ENCODE measurements around the gene MAML2.

- TF ChIP-seq CTCF (conservative IDR thresholded peaks at IDR 0.05) (no peak), ZFX (IDR thresholded peaks at IDR 0.05) (no peak)
These were observed 143.4 kb downstream of the MAML2 start for GRCh38 chr11:96199563-96200025.

Data from C4-2B (cell line).